Motor neuron (in vitro differentiated cells): Measurements from ENCODE around the gene SRRD. TPM values are rescaled to one million over a fixed set of nuclear protein-coding genes. Genes with fewer than 3 reads are reported as not detected.

Source experiments
- ATAC-seq, 8 experiments: fragments of 200-7000 bp; cut with Tn5 transposase; replicated peaks in 6 of 8; 2 replicates each; pipeline ENCODE4 v1.8.0; 2021; ENCODE audit warnings: mild to moderate bottlenecking in 8 of 8, moderate library complexity in 8 of 8
- H3K27ac ChIP-seq, 2 donors: fragments of 250-450 bp; sonication (Bioruptor Pico); 2 replicates each; pipeline ENCODE4 v1.9.0; 2021; ENCODE audit warnings: antibody characterized with exemption in 2 of 2, mild to moderate bottlenecking in 2 of 2, moderate library complexity in 1 of 2
- H3K4me1 ChIP-seq, 2 donors: fragments of 250-450 bp; sonication (Bioruptor Pico); replicated peaks in 1 of 2; 2 replicates each; pipeline ENCODE4 v1.6.1; 2021; ENCODE audit warnings: antibody characterized with exemption in 2 of 2, mild to moderate bottlenecking in 2 of 2, moderate library complexity in 1 of 2
- H3K4me3 ChIP-seq, 5 donors: fragments of 250-450 bp; sonication (Bioruptor Pico); 2 replicates each; pipeline ENCODE4 v1.9.0; 2021; ENCODE audit warnings: antibody characterized with exemption in 5 of 5, mild to moderate bottlenecking in 5 of 5, moderate library complexity in 4 of 5
- WGBS, 10 experiments: fragments of 450-650 bp; shearing (Covaris generic); methylation state at CpG; one replicate each; pipeline ENCODE4 v1.0.0; 2022; 5-methylcytosine and 5-hydroxymethylcytosine counted together
- in situ Hi-C, 9 experiments: fragments of 400-800 bp; cut with MboI; loops; one replicate each; pipeline ENCODE4 v1.15.0; 2021; ENCODE audit warnings: low sequenced_read_pairs in 9 of 9, low pct_unique_long_range_greater_than_20kb in 2 of 9; ENCODE audit not compliant: unreplicated experiment in 9 of 9
- total RNA-seq, 8 experiments: library from RNA; unstranded; fragments of 300-600 nt; gene quantifications; 2 replicates each; pipeline versions ENCODE4 v1.2.3 to v1.2.4, GENCODE V29; 2022

The SRRD gene
- total RNA-seq, 8 experiments from 2014 or later: 8.4 to 21.2 (median 13.6) TPM

DNA sequence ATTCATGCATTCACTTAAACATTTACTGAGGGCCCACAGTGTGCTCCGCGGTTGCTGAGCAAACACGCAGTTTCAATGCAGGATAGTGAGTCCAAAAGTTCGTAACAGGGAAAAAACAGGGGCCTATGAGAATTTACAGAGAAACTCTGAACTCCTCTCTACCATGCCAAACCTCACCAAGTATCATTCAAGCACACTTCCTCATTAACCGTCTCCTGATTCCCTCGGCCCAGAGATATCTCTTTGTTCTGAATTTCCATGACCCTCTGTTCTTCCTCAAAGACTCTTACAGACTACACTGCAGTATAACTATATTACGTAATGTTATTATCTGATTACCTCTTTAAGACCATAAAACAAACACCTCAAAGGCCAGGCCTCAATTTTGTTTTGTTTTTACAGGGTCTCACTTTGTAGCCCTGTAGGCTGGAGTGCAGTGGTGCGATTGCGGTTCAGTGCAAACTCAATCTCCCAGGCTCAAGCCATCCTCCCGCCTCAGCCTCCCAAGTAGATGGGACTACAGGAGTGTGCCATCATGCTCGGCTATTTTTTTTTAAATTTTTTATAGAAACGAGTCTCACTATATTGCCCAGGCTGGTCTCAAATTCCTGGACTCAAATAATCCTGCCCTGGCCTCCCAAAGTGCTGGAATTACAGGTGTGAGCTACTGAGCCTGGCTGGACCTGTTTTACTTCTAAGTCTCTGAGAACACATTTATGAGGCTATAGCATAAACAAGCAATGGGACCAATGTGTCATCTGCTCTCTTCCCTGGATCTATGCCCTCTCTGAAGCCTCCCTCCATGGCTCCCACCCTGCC is 3.7 kb upstream of the SRRD start:
- 46 to 90% (median 63%) methylated on average over 1 to 11 of the region's 12 CpGs for WGBS, 10 experiments
- no peak for ATAC-seq
- in situ Hi-C loops: no loop called here
- Histone ChIP-seq H3K4me3 (peak overlapping the region; percentile 16 to 28 (median 21)), H3K4me1 (peaks cover 39 to 51% of the 10 kb centered on the region in 2 donors), H3K27ac (peak overlapping the region in 1 of 2 donors; percentile 61)

DNA sequence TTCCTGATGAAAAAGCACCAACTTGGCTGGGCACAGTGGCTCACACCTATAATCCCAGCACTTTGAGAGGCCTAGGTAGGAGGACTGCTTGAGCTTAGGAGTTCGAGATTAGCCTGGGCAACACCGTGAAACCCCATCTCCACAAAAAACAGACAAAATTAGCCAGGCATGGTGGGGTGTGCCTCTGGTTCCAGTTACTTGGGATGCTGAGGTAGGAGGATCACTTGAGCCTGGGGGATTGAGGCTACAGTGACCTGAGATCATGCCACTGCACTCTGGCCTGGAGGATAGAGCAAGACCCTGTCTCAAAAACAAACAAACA is 3.1 kb upstream of the SRRD start:
- in situ Hi-C loops: no loop called here
- Histone ChIP-seq H3K4me3 (no peak overlapping the region), H3K4me1 (peaks cover 42 to 51% of the 10 kb centered on the region in 2 donors), H3K27ac (no peak overlapping the region)
- no peak for ATAC-seq
- WGBS, 10 experiments: 75% methylated on average over 2 of the region's 2 CpGs; no CpG with 5 or more reads in 8 of the 10 experiments

DNA sequence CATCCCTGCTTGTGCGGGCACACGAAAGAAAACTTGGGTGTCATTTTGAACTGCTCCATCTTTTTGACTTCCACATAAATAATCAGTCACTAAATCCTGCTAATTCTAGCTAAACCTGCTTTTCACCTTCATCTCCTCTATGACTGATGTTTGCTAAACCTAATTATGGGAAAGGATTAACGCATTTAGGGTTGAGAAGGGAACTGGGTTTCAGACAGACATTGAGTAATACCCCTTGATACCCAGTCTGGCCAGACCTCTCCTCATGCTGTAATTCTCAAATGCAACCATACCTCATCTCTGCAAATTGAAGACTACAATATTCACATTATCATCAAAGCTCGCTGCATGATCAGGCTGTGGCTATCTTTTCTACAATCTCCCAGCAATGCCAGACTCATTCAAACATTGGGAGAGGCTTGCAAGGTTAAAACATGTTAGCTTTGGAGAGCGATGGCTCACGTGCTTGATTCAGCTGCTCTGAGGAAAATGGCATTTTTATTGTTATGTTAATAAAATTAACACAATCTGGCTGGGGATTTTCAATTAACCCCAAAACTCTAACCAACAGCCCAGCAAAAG is 2.5 kb upstream of the SRRD start:
- no peak for ATAC-seq
- WGBS, 10 experiments: 21 to 100% (median 69%) methylated on average over 1 to 6 of the region's 6 CpGs; no CpG with 5 or more reads in 2 of the 10 experiments
- H3K27ac ChIP-seq: no peak overlapping the region
- H3K4me3 ChIP-seq: no peak overlapping the region
- in situ Hi-C loops: no loop called here
- peaks cover 42 to 51% of the 10 kb centered on the region in 2 donors for H3K4me1 ChIP-seq

DNA sequence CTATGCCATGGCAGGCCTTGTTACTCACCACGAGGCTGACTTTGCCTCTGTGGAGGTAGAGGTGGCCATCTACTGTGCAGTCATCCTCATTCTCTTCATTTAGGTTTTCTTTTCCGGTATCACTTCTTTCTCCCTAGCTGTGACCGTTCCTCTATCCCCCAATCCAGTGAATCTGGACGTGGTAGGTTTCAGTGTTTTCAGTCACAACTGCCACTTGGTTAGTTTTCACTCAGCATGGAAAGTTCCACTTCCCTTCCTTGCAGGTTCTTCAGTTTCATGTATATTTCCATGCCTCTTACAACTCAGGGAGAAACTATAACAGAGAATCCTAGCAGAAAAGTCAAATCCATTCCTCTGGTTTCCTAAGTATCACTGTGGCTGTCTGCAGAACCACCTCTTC is 2.0 kb upstream of the SRRD start:
- Histone ChIP-seq H3K27ac (no peak overlapping the region), H3K4me3 (no peak overlapping the region), H3K4me1 (peaks cover 42 to 51% of the 10 kb centered on the region in 2 donors)
- in situ Hi-C loops: no loop called here
- ATAC-seq: no peak
- 40 to 84% (median 76%) methylated on average over 1 to 4 of the region's 4 CpGs; no CpG with 5 or more reads in 3 of the 10 experiments for WGBS, 10 experiments

DNA sequence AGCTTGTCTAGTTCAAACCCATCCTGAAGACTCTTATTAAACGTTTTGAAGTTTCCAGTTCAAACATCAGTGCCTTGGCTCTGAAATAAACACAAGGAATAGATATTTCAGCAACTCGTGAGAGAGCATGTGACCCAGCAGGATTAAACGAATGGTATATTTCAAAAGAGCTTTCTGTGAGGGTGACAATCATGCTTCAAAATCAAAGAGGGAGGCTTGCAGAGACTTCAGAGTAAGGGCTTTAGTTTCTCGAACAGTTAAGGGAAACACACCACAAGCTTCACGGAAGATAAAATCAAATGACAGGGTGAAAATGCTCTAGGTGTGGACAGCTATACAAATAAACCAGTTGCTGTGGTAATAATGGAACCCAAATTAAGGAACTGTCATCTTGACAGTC is 1.5 kb upstream of the SRRD start:
- Histone ChIP-seq H3K4me3 (peak overlapping the region in 1 of 5 donors; percentile 75), H3K27ac (no peak overlapping the region), H3K4me1 (peaks cover 42 to 51% of the 10 kb centered on the region in 2 donors)
- in situ Hi-C loops: no loop called here
- ATAC-seq: no peak
- WGBS, 10 experiments: 41 to 81% (median 62%) methylated on average over 2 to 5 of the region's 5 CpGs

GRCh38 chr22:26483043-26483438 is 636 bp upstream of the SRRD start:
- 0 to 30% (median 9%) methylated on average over 2 to 5 of the region's 7 CpGs; no CpG with 5 or more reads in 4 of the 10 experiments for WGBS, 10 experiments
- Histone ChIP-seq H3K4me1 (peaks cover 42 to 49% of the 10 kb centered on the region in 2 donors), H3K4me3 (peak overlapping the region; percentile 71 to 97 (median 79)), H3K27ac (peak overlapping the region; percentile 88 to 89)
- in situ Hi-C loops: no loop called here
- ATAC-seq: no peak

GRCh38 chr22:26484360-26484706 is 656 bp downstream of the SRRD start:
- peak in 1 of 8 experiments; percentile 1 for ATAC-seq

GRCh38 chr22:26485013-26485412 is 1.3 kb downstream of the SRRD start:
- peak overlapping the region in 4 of 5 donors; percentile 5 to 96 (median 73) for H3K4me3 ChIP-seq
- no peak overlapping the region for H3K27ac ChIP-seq
- in situ Hi-C loops: no loop called here
- 0 to 75% (median 50%) methylated on average over 1 to 7 of the region's 7 CpGs; no CpG with 5 or more reads in 1 of the 10 experiments for WGBS, 10 experiments
- peaks cover 32 to 37% of the 10 kb centered on the region in 2 donors for H3K4me1 ChIP-seq
- peak in 1 of 8 experiments; percentile 1 for ATAC-seq

More at GRCh38 chr22:26484360-26484706, 656 bp downstream of the SRRD start:
- in situ Hi-C loops: no loop called here
- Histone ChIP-seq H3K27ac (peak overlapping the region in 1 of 2 donors; percentile 88), H3K4me1 (peaks cover 39 to 40% of the 10 kb centered on the region in 2 donors), H3K4me3 (peak overlapping the region; percentile 71 to 97 (median 79))
- 0 to 28% (median 8%) methylated on average over 1 to 5 of the region's 6 CpGs; no CpG with 5 or more reads in 2 of the 10 experiments for WGBS, 10 experiments

DNA sequence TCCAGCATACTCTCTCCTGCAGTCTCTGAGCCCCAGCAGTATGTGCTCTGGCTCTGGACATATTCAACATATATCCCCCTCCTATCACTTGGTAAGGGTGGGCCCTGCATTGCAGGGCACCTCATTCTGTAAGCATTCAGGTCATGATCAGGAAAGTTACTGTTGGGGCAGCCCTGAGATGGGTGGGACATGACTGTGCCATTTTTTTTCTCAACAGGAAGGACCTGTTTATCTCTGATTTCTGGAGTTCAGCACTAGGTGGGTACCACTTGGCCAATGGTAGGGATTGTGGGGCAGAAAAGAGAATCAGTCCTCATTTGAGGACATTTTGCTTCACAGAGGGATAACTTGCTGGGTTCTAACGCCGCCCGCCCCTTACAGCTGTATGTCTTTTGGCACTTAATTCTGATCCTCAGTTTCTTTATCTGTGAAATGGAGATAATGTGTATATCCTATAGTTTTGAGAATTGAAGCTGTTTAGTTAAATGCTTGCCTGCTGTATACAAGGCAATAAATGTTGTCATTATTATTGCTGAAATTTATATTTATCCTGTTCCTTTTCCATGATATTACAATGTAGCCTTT is 2.2 kb downstream of the SRRD start:
- in situ Hi-C loops: no loop called here
- ATAC-seq: no peak
- Histone ChIP-seq H3K27ac (no peak overlapping the region), H3K4me3 (no peak overlapping the region), H3K4me1 (peaks cover 23 to 29% of the 10 kb centered on the region in 2 donors)
- 20 to 78% (median 70%) methylated on average over 1 to 3 of the region's 3 CpGs; no CpG with 5 or more reads in 6 of the 10 experiments for WGBS, 10 experiments

DNA sequence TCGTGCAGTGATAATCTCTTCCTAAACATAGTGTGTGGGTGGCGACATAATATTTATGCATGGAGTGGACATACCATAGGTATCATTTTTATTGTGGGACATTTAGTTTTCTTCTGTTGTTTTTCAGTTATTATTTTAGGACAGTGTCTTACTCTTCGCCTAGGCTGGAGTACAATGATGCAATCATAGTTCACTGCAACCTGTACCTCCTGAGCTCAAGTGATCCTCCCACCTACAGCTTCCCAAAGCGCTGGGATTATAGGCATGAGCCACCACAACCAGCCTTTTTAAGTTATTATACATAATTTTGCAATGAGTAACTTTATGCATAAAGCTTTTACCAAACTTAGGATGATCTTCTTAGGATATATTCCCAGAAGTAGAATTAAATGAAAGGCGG is 2.7 kb downstream of the SRRD start:
- in situ Hi-C loops: no loop called here
- no peak for ATAC-seq
- WGBS, 10 experiments: 71 to 100% (median 92%) methylated on average over 2 to 5 of the region's 5 CpGs

DNA sequence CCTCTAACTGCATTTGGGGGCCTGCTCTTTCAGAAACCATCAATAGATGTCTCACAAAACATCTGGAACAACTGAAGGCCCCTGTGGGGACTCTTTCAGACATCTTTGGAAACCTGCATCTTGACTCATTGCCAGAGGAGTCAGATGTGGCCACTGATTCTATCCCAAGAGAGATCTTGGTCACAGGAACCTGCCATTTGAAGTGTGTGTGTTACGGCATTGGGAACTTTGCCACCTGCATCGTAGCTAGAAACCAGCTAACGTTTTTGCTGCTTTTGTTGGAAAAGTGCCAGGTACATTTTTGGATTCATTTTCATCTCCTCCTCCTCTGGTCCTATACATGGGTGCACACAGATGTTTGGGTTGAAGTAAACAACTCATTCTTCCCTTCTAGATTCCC is 4.3 kb downstream of the SRRD start:
- WGBS, 10 experiments: 10 to 76% (median 46%) methylated on average over 1 to 3 of the region's 3 CpGs; no CpG with 5 or more reads in 4 of the 10 experiments
- in situ Hi-C loops: no loop called here
- Histone ChIP-seq H3K27ac (no peak overlapping the region), H3K4me1 (peaks cover 7 to 8% of the 10 kb centered on the region in 2 donors), H3K4me3 (no peak overlapping the region)
- no peak for ATAC-seq

More for the DNA sequence above, 2.7 kb downstream of the SRRD start:
- no peak overlapping the region for H3K4me3 ChIP-seq
- H3K4me1 ChIP-seq: peaks cover 18 to 24% of the 10 kb centered on the region in 2 donors
- no peak overlapping the region for H3K27ac ChIP-seq

DNA sequence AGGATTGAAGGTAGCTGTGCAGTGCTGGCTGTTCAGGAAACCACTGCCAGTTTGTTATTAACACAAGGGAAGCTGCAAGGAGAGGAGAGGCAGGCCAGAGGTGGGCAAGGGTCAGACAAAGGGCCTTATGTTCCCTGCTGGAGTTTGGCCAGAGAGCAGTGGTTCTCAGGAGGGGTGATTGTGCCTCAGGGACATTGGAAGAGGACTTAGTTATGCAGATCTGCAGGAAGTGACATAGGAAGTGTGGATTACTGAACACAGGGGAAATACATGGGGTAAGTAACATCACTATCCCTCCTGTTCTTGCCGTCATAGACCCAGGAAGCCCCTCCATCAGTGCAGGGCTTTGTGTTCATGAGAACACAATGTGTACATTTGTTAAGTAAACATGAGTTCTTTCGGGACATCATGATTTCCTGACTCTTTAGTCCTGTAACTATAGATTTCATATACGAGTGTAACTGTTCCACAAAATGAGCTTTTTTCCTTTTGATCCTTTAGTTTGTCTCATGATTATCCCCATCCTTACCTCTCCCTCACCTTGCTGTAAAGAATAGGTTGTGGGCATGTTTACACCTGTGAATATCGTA is 5.9 kb downstream of the SRRD start:
- in situ Hi-C loops: no loop called here
- H3K4me3 ChIP-seq: no peak overlapping the region
- peak in 2 of 8 experiments; percentile 18 to 58 for ATAC-seq
- peaks cover 4 to 7% of the 10 kb centered on the region in 2 donors for H3K4me1 ChIP-seq
- H3K27ac ChIP-seq: no peak overlapping the region
- 75 to 100% (median 93%) methylated on average over 1 to 4 of the region's 4 CpGs; no CpG with 5 or more reads in 2 of the 10 experiments for WGBS, 10 experiments

GRCh38 chr22:26492220-26492619 is 8.5 kb downstream of the SRRD start:
- in situ Hi-C loops: no loop called here
- H3K4me3 ChIP-seq: no peak overlapping the region
- ATAC-seq: no peak

More at GRCh38 chr22:26492220-26492619, 8.5 kb downstream of the SRRD start:
- Histone ChIP-seq H3K4me1 (no peaks in the 10 kb centered on the region), H3K27ac (no peak overlapping the region)
- 83 to 100% (median 97%) methylated on average over 1 to 5 of the region's 9 CpGs; no CpG with 5 or more reads in 4 of the 10 experiments for WGBS, 10 experiments
